Skin epidermis (tissue), 12 donors: ENCODE measurements around the gene TAGAP.
"Not testable (repeated sequence)": the region's sequence is repeated elsewhere in the genome, so short reads cannot be mapped to it uniquely, and the experiment has no call there.

Source experiments
- H3K27ac ChIP-seq, 21 experiments: fragments of 200-600 bp; sonication (generic) in 11 of 21; one replicate each; pipeline ENCODE4 v1.5.0; 2020; ENCODE audit warnings: mild to moderate bottlenecking in 3 of 21, inconsistent platforms in 2 of 21, moderate library complexity in 2 of 21
- H3K4me3 ChIP-seq, 7 experiments: fragments of 200-600 bp; sonication (generic) in 2 of 7; one replicate each; pipeline ENCODE4 v1.5.0; 2020; ENCODE audit warnings: inconsistent platforms in 2 of 7, mild to moderate bottlenecking in 2 of 7, moderate library complexity in 1 of 7

The TAGAP gene

GRCh38 chr6:159025224-159025623 lies 19.6 kb downstream of the TAGAP start:
- H3K27ac ChIP-seq, H3K4me3 ChIP-seq: not testable (repeated sequence)

GRCh38 chr6:159023893-159024292 lies 20.9 kb downstream of the TAGAP start:
- Histone ChIP-seq H3K4me3 (no peak overlapping the region), H3K27ac (no peak overlapping the region)

GRCh38 chr6:159020011-159020410 lies 24.8 kb downstream of the TAGAP start:
- Histone ChIP-seq H3K27ac (no peak overlapping the region), H3K4me3 (no peak overlapping the region)

- Histone ChIP-seq H3K27ac (peak overlapping the region in 1 of 21 experiments; percentile 60), H3K4me3 (no peak overlapping the region)
Observed at GRCh38 chr6:159017757-159018559, 26.8 kb downstream of the TAGAP start.

GRCh38 chr6:159014406-159014805 lies 30.4 kb downstream of the TAGAP start:
- Histone ChIP-seq H3K27ac (peak overlapping the region in 1 of 21 experiments; percentile 2), H3K4me3 (no peak overlapping the region)

- H3K27ac ChIP-seq, result peak overlapping the region in 1 of 21 experiments; percentile 16
Observed at GRCh38 chr6:159013229-159013628, 31.6 kb downstream of the TAGAP start.

GRCh38 chr6:159012201-159012600 lies 32.6 kb downstream of the TAGAP start:
- H3K4me3 ChIP-seq, result no peak overlapping the region

More at GRCh38 chr6:159013229-159013628, 31.6 kb downstream of the TAGAP start:
- no peak overlapping the region for H3K4me3 ChIP-seq

GRCh38 chr6:159010037-159010612 lies 34.7 kb downstream of the TAGAP start:
- not testable (repeated sequence) for H3K4me3 ChIP-seq
- H3K27ac ChIP-seq, result peak overlapping the region in 1 of 21 experiments; percentile 50

More at GRCh38 chr6:159012201-159012600, 32.6 kb downstream of the TAGAP start:
- no peak overlapping the region for H3K27ac ChIP-seq

- no peak overlapping the region for H3K4me3 ChIP-seq
- peak overlapping the region in 3 of 21 experiments; percentile 5 to 69 (median 27) for H3K27ac ChIP-seq
Observed at GRCh38 chr6:159008656-159009288, 36.0 kb downstream of the TAGAP start.

GRCh38 chr6:159007510-159007909 lies 37.3 kb downstream of the TAGAP start:
- H3K4me3 ChIP-seq, result no peak overlapping the region
- H3K27ac ChIP-seq, result no peak overlapping the region

GRCh38 chr6:159005436-159005835 lies 39.4 kb downstream of the TAGAP start:
- no peak overlapping the region for H3K4me3 ChIP-seq
- H3K27ac ChIP-seq, result no peak overlapping the region

GRCh38 chr6:159004592-159004991 lies 40.2 kb downstream of the TAGAP start:
- H3K4me3 ChIP-seq, result no peak overlapping the region
- no peak overlapping the region for H3K27ac ChIP-seq

- Histone ChIP-seq H3K4me3 (no peak overlapping the region), H3K27ac (peak overlapping the region in 5 of 21 experiments; percentile 6 to 43 (median 23))
Observed at GRCh38 chr6:159002432-159003155, 42.2 kb downstream of the TAGAP start.

GRCh38 chr6:158999666-159000403 lies 45.0 kb downstream of the TAGAP start, which contains the start of gene RSPH3:
Gene RSPH3 (minus strand): TSS chr6:159000202. CDS start chr6:158999550, 652 bp downstream.
- peak within 1 kb of the TSS; percentile 56 to 85 (median 78) for H3K4me3 ChIP-seq
- peak within 1 kb of the TSS; percentile 43 to 97 (median 86) for H3K27ac ChIP-seq

- peak overlapping the region in 20 of 21 experiments; percentile 45 to 97 (median 86) for H3K27ac ChIP-seq
- H3K4me3 ChIP-seq, result peak overlapping the region; percentile 56 to 85 (median 78)
Observed at GRCh38 chr6:158999154-158999665, 45.6 kb downstream of the TAGAP start.

- H3K4me3 ChIP-seq, result no peak overlapping the region
- H3K27ac ChIP-seq, result no peak overlapping the region
Observed at GRCh38 chr6:158996856-158997255, 47.9 kb downstream of the TAGAP start.

- Histone ChIP-seq H3K27ac (no peak overlapping the region), H3K4me3 (no peak overlapping the region)
Observed at GRCh38 chr6:158993639-158994038, 51.2 kb downstream of the TAGAP start.

GRCh38 chr6:158991017-158991723 lies 53.6 kb downstream of the TAGAP start:
- H3K27ac ChIP-seq, result no peak overlapping the region
- H3K4me3 ChIP-seq, result no peak overlapping the region
